ENCODE measurements around the gene CLNS1A.
"Not testable (repeated sequence)": the region's sequence is repeated elsewhere in the genome, so short reads cannot be mapped to it uniquely, and the experiment has no call there.

CLNS1A gene

DNA sequence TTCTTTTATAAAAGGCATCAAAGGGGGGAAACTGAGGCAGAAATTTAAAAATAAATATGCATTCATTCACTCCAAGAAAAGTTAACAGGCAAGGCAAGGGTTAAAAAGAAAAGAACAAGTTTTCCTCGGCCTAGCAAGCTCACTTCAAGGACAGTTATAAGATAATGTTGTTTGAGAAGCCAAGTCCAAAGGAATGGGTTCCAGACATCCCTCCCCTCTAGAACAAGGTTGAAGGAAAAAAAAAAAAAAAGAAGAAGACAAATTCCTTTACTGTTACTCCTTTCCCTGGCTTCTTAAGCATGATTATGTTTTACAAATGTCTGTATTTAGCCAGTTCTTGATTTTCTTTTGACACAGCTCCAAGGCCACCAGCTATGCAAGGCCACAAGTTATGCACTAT is 62.2 kb downstream of the CLNS1A start:
- H3K27ac ChIP-seq (ENCODE audit: low read length); H3K4me1 ChIP-seq (ENCODE audit: insufficient read depth, low read length); H3K9ac ChIP-seq (ENCODE audit: low read depth, low read length); H3K4me3 ChIP-seq (ENCODE audit: low read length); H3K36me3 ChIP-seq (ENCODE audit: insufficient read depth, low read depth, low read length); H3K27me3 ChIP-seq (ENCODE audit: insufficient read depth, low read length): not testable (repeated sequence)
- H3K9me3 ChIP-seq (ENCODE audit: insufficient read depth, low read depth, low read length): peaks cover 14% of the 10 kb centered on the region

DNA sequence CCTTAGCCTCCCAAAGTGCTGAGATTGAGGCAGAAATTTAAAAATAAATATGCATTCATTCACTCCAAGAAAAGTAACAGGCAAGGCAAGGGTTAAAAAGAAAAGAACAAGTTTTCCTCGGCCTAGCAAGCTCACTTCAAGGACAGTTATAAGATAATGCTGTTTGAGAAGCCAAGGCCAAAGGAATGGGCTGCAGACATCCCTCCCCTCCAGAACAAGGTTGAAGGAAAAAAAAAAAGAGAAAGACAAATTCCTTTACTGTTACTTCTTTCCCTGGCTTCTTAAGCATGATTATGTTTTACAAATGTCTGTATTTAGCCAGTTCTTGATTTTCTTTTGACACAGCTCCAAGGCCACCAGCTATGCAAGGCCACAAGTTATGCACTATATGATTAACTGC is 66.7 kb downstream of the CLNS1A start:
- H3K36me3 ChIP-seq (ENCODE audit: insufficient read depth, low read depth, low read length); H3K27me3 ChIP-seq (ENCODE audit: insufficient read depth, low read length); H3K4me3 ChIP-seq (ENCODE audit: low read length); H3K27ac ChIP-seq (ENCODE audit: low read length); H3K9ac ChIP-seq (ENCODE audit: low read depth, low read length); H3K9me3 ChIP-seq (ENCODE audit: insufficient read depth, low read depth, low read length); H3K4me1 ChIP-seq (ENCODE audit: insufficient read depth, low read length): not testable (repeated sequence)

GRCh38 chr11:77569676-77570070 is 67.9 kb downstream of the CLNS1A start:
- no peak overlapping the region for H3K9ac ChIP-seq (ENCODE audit: low read depth, low read length)
- peaks cover 9% of the 10 kb centered on the region; the same call in 1 of the 2 replicates for H3K4me1 ChIP-seq (ENCODE audit: insufficient read depth, low read length)
- H3K27ac ChIP-seq (ENCODE audit: low read length): no peak overlapping the region
- H3K9me3 ChIP-seq (ENCODE audit: insufficient read depth, low read depth, low read length): no peaks in the 10 kb centered on the region
- H3K4me3 ChIP-seq (ENCODE audit: low read length): no peak overlapping the region
- no peaks in the 10 kb centered on the region for H3K36me3 ChIP-seq (ENCODE audit: insufficient read depth, low read depth, low read length)
- no peaks in the 10 kb centered on the region for H3K27me3 ChIP-seq (ENCODE audit: insufficient read depth, low read length)

- Histone ChIP-seq H3K36me3 (ENCODE audit: insufficient read depth, low read depth, low read length) (no peaks in the 10 kb centered on the region), H3K9ac (ENCODE audit: low read depth, low read length) (no peak overlapping the region), H3K27ac (ENCODE audit: low read length) (no peak overlapping the region), H3K27me3 (ENCODE audit: insufficient read depth, low read length) (no peaks in the 10 kb centered on the region), H3K9me3 (ENCODE audit: insufficient read depth, low read depth, low read length) (no peaks in the 10 kb centered on the region), H3K4me1 (ENCODE audit: insufficient read depth, low read length) (peaks cover 9% of the 10 kb centered on the region; the same call in 1 of the 2 replicates), H3K4me3 (ENCODE audit: low read length) (no peak overlapping the region)
Observed at GRCh38 chr11:77568916-77569675, 68.5 kb downstream of the CLNS1A start.

DNA sequence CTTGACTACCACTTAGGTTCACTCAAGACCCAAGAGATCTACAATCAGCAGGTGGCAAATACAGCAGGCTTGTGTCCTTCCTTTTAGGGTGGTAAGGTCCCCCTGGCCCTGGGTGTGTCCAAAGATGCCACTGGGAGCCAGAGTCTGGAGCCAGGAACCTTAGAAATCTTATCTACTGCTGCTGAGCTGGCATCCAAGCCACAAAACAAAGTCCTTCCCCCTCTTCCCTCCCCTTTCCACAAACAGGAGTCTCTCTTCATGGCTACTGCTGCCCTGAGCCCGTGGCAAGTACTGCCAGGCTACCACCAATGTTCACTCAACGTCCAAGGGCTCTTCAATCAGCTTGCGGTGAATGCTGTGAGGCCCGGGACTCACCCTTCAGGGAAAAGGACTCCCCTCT is 69.3 kb downstream of the CLNS1A start:
- Histone ChIP-seq H3K4me3 (ENCODE audit: low read length) (no peak overlapping the region), H3K27ac (ENCODE audit: low read length) (no peak overlapping the region), H3K9me3 (ENCODE audit: insufficient read depth, low read depth, low read length) (no peaks in the 10 kb centered on the region), H3K4me1 (ENCODE audit: insufficient read depth, low read length) (peaks cover 9% of the 10 kb centered on the region; the same call in 1 of the 2 replicates), H3K36me3 (ENCODE audit: insufficient read depth, low read depth, low read length) (no peaks in the 10 kb centered on the region), H3K27me3 (ENCODE audit: insufficient read depth, low read length) (no peaks in the 10 kb centered on the region), H3K9ac (ENCODE audit: low read depth, low read length) (no peak overlapping the region)

Data from iPS-20b (cell line).